SK-N-SH (cell line): Measurements from ENCODE around the gene CCDC197.

Experiments
- CTCF ChIP-seq: fragments of 200-600 bp; sonication (generic); IDR thresholded peaks from 2 replicates; pipeline ENCODE4 v1.6.1; 2017; ENCODE audit warnings: antibody characterized with exemption, mild to moderate bottlenecking, moderate library complexity
- EZH2phosphoT487 ChIP-seq: fragments of 200-600 bp; sonication (generic); IDR thresholded peaks from 2 replicates; pipeline ENCODE4 v1.6.1; 2017; ENCODE audit warnings: low read depth, mixed run types, mild to moderate bottlenecking, antibody characterized with exemption, moderate library complexity, borderline replicate concordance
- FOXM1 ChIP-seq: IDR thresholded peaks from 2 replicates; pipeline ENCODE4 v1.4.0; 2012; ENCODE audit warnings: low read depth, mild to moderate bottlenecking
- GABPA ChIP-seq: IDR thresholded peaks from 2 replicates; pipeline ENCODE4 v1.4.0; 2012; ENCODE audit warnings: low read depth, mild to moderate bottlenecking
- PBX3 ChIP-seq: IDR thresholded peaks from 2 replicates; pipeline ENCODE4; 2012
- SIN3A ChIP-seq: IDR thresholded peaks from 2 replicates; pipeline ENCODE4 v1.6.1; 2012; ENCODE audit warnings: low read depth, mild to moderate bottlenecking, low read length, moderate library complexity, borderline replicate concordance
- TCF12 ChIP-seq: IDR thresholded peaks from 2 replicates; pipeline ENCODE4 v1.4.0; 2012

GRCh38 chr14:94040796-94041195 is 43.7 kb downstream of the CCDC197 start:
- TF ChIP-seq EZH2phosphoT487 (no peak), GABPA (no peak), CTCF (no peak), SIN3A (no peak), FOXM1 (no peak), PBX3 (no peak), TCF12 (no peak)
